ENCODE data around the gene LPAR1.

DNA sequence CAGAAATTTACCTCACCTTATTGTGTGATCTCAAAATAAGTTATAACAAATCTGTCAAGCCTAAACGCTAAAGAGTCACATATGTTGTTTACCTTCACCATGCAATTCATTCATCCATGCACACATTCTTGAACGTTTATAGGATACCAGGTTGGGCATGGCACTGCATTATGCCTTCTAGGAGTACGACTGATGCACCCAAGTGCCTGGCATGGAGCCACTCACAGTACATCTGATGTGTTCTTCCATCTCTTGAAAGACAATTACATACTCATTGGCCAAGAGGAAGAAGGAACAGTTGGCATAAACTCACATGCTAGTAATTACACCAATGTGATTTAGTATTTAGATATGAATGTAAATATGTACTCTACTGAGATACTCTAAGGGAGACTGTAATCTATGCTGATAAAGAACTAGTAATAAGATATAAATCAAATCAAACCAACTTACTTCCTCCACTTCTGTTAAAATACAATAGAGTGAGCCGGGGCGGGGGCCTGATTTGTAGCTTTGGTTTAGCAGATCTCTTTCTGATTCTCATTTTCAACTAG is 90.7 kb downstream of the LPAR1 start:
- TF ChIP-seq, protein P1, sequence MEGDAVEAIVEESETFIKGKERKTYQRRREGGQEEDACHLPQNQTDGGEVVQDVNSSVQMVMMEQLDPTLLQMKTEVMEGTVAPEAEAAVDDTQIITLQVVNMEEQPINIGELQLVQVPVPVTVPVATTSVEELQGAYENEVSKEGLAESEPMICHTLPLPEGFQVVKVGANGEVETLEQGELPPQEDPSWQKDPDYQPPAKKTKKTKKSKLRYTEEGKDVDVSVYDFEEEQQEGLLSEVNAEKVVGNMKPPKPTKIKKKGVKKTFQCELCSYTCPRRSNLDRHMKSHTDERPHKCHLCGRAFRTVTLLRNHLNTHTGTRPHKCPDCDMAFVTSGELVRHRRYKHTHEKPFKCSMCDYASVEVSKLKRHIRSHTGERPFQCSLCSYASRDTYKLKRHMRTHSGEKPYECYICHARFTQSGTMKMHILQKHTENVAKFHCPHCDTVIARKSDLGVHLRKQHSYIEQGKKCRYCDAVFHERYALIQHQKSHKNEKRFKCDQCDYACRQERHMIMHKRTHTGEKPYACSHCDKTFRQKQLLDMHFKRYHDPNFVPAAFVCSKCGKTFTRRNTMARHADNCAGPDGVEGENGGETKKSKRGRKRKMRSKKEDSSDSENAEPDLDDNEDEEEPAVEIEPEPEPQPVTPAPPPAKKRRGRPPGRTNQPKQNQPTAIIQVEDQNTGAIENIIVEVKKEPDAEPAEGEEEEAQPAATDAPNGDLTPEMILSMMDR (conservative IDR thresholded peaks at IDR 0.05 in 1 of 2, IDR thresholded peaks at IDR 0.05 in 1 of 2; ENCODE audit: extremely low read depth in 1 of 2, insufficient read depth in 1 of 2, low read depth in 1 of 2, low read length in 2 of 2): no peak
- no peak for TF ChIP-seq EZH2 (IDR thresholded peaks at IDR 0.05; ENCODE audit: borderline replicate concordance, low read length)

Measured in mammary epithelial cell (primary cell).